Gastroesophageal sphincter (tissue), 4 donors: ENCODE data around the gene ECHDC1. TPM values are rescaled to one million over a fixed set of nuclear protein-coding genes. Genes with fewer than 3 reads are reported as not detected.
"Not testable (repeated sequence)": the region's sequence is repeated elsewhere in the genome, so short reads cannot be mapped to it uniquely, and the experiment has no call there.

Source experiments
- ATAC-seq: fragments of 150-250 bp; one replicate; pipeline ENCODE4 v1.9.1; 2016; ENCODE audit warnings: mild to moderate bottlenecking, moderate library complexity
- H3K27ac ChIP-seq, 4 donors: fragments of 200-600 bp; sonication (generic) in 3 of 4; 1 replicate in 3 of 4; 2 replicates in 1 of 4; pipeline ENCODE4 v1.5.1; 2016 to 2019
- H3K27me3 ChIP-seq: fragments of 200-600 bp; sonication (generic); one replicate; pipeline ENCODE4 v1.5.1; 2019
- H3K36me3 ChIP-seq, 2 donors: fragments of 200-600 bp; sonication (generic); one replicate each; pipeline ENCODE4 v1.5.1; 2019; ENCODE audit warnings: control low read depth in 1 of 2
- H3K4me1 ChIP-seq, 3 donors: fragments of 200-600 bp; sonication (generic); 1 replicate in 2 of 3; 2 replicates in 1 of 3; pipeline ENCODE4 v1.5.1; 2016 to 2019; ENCODE audit warnings: control low read depth in 2 of 3
- H3K4me3 ChIP-seq, 2 donors: fragments of 200-600 bp; sonication (generic); one replicate each; pipeline ENCODE4 v1.5.1; 2019; ENCODE audit warnings: mild to moderate bottlenecking in 1 of 2, moderate library complexity in 1 of 2
- H3K9me3 ChIP-seq, 3 donors: fragments of 200-600 bp; sonication (generic); one replicate each; pipeline ENCODE4 v1.5.1; 2017 to 2019; ENCODE audit warnings: control low read depth in 2 of 3
- CTCF ChIP-seq, 4 experiments: fragments of 200-600 bp in 2 of 4; fragments of 450-650 bp in 2 of 4; sonication (generic) in 1 of 4; IDR thresholded peaks; one replicate each; pipeline ENCODE4 v1.5.1; 2017 to 2019; ENCODE audit warnings: antibody characterized with exemption in 4 of 4, mild to moderate bottlenecking in 2 of 4, moderate library complexity in 2 of 4
- EP300 ChIP-seq: sonication (generic); formaldehyde crosslinking; IDR thresholded peaks from one replicate; pipeline ENCODE4 v1.6.1; 2017; ENCODE audit warnings: antibody characterized with exemption, mild to moderate bottlenecking
- POLR2A ChIP-seq, 2 donors: fragments of 450-650 bp; IDR thresholded peaks; one replicate each; pipeline ENCODE4 v1.6.1; 2017; ENCODE audit warnings: antibody characterized with exemption in 2 of 2, mild to moderate bottlenecking in 2 of 2, moderate library complexity in 1 of 2
- POLR2AphosphoS5 ChIP-seq: sonication (generic); formaldehyde crosslinking; IDR thresholded peaks from one replicate; pipeline ENCODE4 v1.6.1; 2017; ENCODE audit warnings: antibody characterized with exemption
- WGBS, 2 donors: methylation state at CpG; one replicate each; pipeline ENCODE4 v1.1.5; 2018; ENCODE audit warnings: low coverage in 1 of 2; 5-methylcytosine and 5-hydroxymethylcytosine counted together
- total RNA-seq, 4 donors: library from RNA; depleted of rRNA; stranded (reverse); fragments of >200 nt; gene quantifications; one replicate each; pipeline ENCODE4 v1.1.0, GENCODE V29; 2016

The ECHDC1 gene
- total RNA-seq, 4 donors from 2014 or later = 52.0 to 74.4 (median 58.9) TPM

GRCh38 chr6:127385668-127386430 lies 42.4 kb upstream of the ECHDC1 start:
- no peaks in the 10 kb centered on the region for H3K27me3 ChIP-seq
- no peak for TF ChIP-seq POLR2A (IDR thresholded peaks at IDR 0.05)
- no peak for TF ChIP-seq CTCF (IDR thresholded peaks at IDR 0.05)
- TF ChIP-seq POLR2AphosphoS5 = no peak
- no peak for TF ChIP-seq EP300
- no peaks in the 10 kb centered on the region for H3K36me3 ChIP-seq
- peaks cover 0 to 4% (median 4%) of the 10 kb centered on the region in 3 donors for H3K4me1 ChIP-seq
- WGBS, 2 donors = 60 to 70% methylated on average over 2 to 3 of the region's 3 CpGs
- no peak overlapping the region for H3K4me3 ChIP-seq
- ATAC-seq = no peak
- no peak overlapping the region for H3K27ac ChIP-seq
- H3K9me3 ChIP-seq = no peaks in the 10 kb centered on the region

GRCh38 chr6:127384848-127385247 lies 41.4 kb upstream of the ECHDC1 start:
- H3K4me3 ChIP-seq, H3K36me3 ChIP-seq, H3K27ac ChIP-seq, H3K4me1 ChIP-seq, H3K27me3 ChIP-seq, H3K9me3 ChIP-seq, ATAC-seq: not testable (repeated sequence)
- WGBS, 2 donors = 71 to 88% methylated on average over 1 to 3 of the region's 5 CpGs

GRCh38 chr6:127383988-127384387 lies 40.6 kb upstream of the ECHDC1 start:
- Histone ChIP-seq H3K27ac (no peak overlapping the region), H3K4me3 (no peak overlapping the region), H3K27me3 (no peaks in the 10 kb centered on the region), H3K4me1 (peaks cover 0 to 4% (median 0%) of the 10 kb centered on the region in 3 donors), H3K36me3 (no peaks in the 10 kb centered on the region), H3K9me3 (no peaks in the 10 kb centered on the region)
- WGBS, 2 donors = 18 to 40% methylated on average over 1 of the region's 1 CpG
- no peak for ATAC-seq
- TF ChIP-seq POLR2AphosphoS5 = no peak
- TF ChIP-seq POLR2A (IDR thresholded peaks at IDR 0.05) = no peak
- TF ChIP-seq CTCF (IDR thresholded peaks at IDR 0.05) = no peak
- TF ChIP-seq EP300 = no peak

- 90 to 93% methylated on average over 3 of the region's 3 CpGs for WGBS, 2 donors
- Histone ChIP-seq H3K9me3 (no peaks in the 10 kb centered on the region), H3K4me3 (no peak overlapping the region), H3K27me3 (no peaks in the 10 kb centered on the region), H3K36me3 (no peaks in the 10 kb centered on the region), H3K27ac (no peak overlapping the region), H3K4me1 (peaks cover 0 to 4% (median 0%) of the 10 kb centered on the region in 3 donors)
- ATAC-seq = no peak
- TF ChIP-seq POLR2A (IDR thresholded peaks at IDR 0.05) = no peak
- TF ChIP-seq CTCF (IDR thresholded peaks at IDR 0.05) = no peak
- no peak for TF ChIP-seq POLR2AphosphoS5
- TF ChIP-seq EP300 = no peak
Observed at GRCh38 chr6:127382413-127382812, 39.0 kb upstream of the ECHDC1 start.

GRCh38 chr6:127381384-127381783 lies 38.0 kb upstream of the ECHDC1 start:
- Histone ChIP-seq H3K36me3 (no peaks in the 10 kb centered on the region), H3K27ac (no peak overlapping the region), H3K9me3 (no peaks in the 10 kb centered on the region), H3K4me3 (no peak overlapping the region), H3K4me1 (peaks cover 0 to 4% (median 0%) of the 10 kb centered on the region in 3 donors), H3K27me3 (no peaks in the 10 kb centered on the region)
- ATAC-seq = no peak
- no peak for TF ChIP-seq CTCF (IDR thresholded peaks at IDR 0.05)
- no peak for TF ChIP-seq POLR2A (IDR thresholded peaks at IDR 0.05)
- TF ChIP-seq POLR2AphosphoS5 = no peak
- no peak for TF ChIP-seq EP300
- 87 to 88% methylated on average over 3 of the region's 3 CpGs for WGBS, 2 donors
